ENCODE measurements around the gene MID1. TPM values are rescaled to one million over a fixed set of nuclear protein-coding genes. Genes with fewer than 3 reads are reported as not detected.

MID1 gene
- total RNA-seq: not detected

GRCh38 chrX:10620121-10620699, at the start of gene MID1:
Gene MID1 (minus strand): TSS chrX:10620585. CDS start chrX:10567547, 53,038 bp downstream.
- DNase-seq: no peak

- no peak for DNase-seq
These were observed 46.8 kb upstream of the MID1 start for GRCh38 chrX:10667143-10667542.

GRCh38 chrX:10666102-10666501, 45.7 kb upstream of the MID1 start:
- no peak for DNase-seq

GRCh38 chrX:10665681-10666080, 45.3 kb upstream of the MID1 start:
- no peak for DNase-seq

- no peak for DNase-seq
These were observed 39.8 kb upstream of the MID1 start for GRCh38 chrX:10660171-10660570.

GRCh38 chrX:10656214-10656613, 35.8 kb upstream of the MID1 start:
- DNase-seq: no peak

- no peak for DNase-seq
These were observed 34.6 kb upstream of the MID1 start for GRCh38 chrX:10654960-10655359.

- DNase-seq: no peak
These were observed 32.9 kb upstream of the MID1 start for GRCh38 chrX:10653302-10653701.

GRCh38 chrX:10649265-10649664, 28.9 kb upstream of the MID1 start:
- no peak for DNase-seq

- DNase-seq: no peak
These were observed 28.2 kb upstream of the MID1 start for GRCh38 chrX:10648614-10649013.

GRCh38 chrX:10636851-10637250, 16.5 kb upstream of the MID1 start:
- no peak for DNase-seq

GRCh38 chrX:10636337-10636736, 16.0 kb upstream of the MID1 start:
- DNase-seq: no peak

GRCh38 chrX:10634392-10635161, 14.2 kb upstream of the MID1 start:
- DNase-seq: no peak

- no peak for DNase-seq
These were observed 13.3 kb upstream of the MID1 start for GRCh38 chrX:10633722-10634121.

GRCh38 chrX:10631416-10632145, 11.2 kb upstream of the MID1 start:
- no peak for DNase-seq

GRCh38 chrX:10630320-10630719, 9.9 kb upstream of the MID1 start:
- no peak for DNase-seq

GRCh38 chrX:10629905-10630304, 9.5 kb upstream of the MID1 start:
- DNase-seq: no peak

GRCh38 chrX:10628906-10629305, 8.5 kb upstream of the MID1 start:
- no peak for DNase-seq

- no peak for DNase-seq
These were observed 1.8 kb upstream of the MID1 start for GRCh38 chrX:10622197-10622596.

- DNase-seq: no peak
These were observed 849 bp downstream of the MID1 start for GRCh38 chrX:10619425-10620046.

- DNase-seq: no peak
These were observed 1.4 kb downstream of the MID1 start for GRCh38 chrX:10618961-10619360.

- no peak for DNase-seq
These were observed 2.4 kb downstream of the MID1 start for GRCh38 chrX:10617999-10618351.

GRCh38 chrX:10617186-10617998, 3.0 kb downstream of the MID1 start:
- DNase-seq: no peak
